GM23248 (cell line): Measurements from ENCODE around the gene GINS2. TPM values are rescaled to one million over a fixed set of nuclear protein-coding genes. Genes with fewer than 3 reads are reported as not detected.

ENCODE experiments used
- DNase-seq: peaks from one replicate; pipeline ENCODE4 v3.0.0-alpha.2; 2015
- H2AFZ ChIP-seq: fragments of 200-600 bp; sonication (generic); 2 replicates; pipeline ENCODE4 v1.6.1; 2016; ENCODE audit warnings: antibody characterized with exemption
- H3F3A ChIP-seq: fragments of 200-600 bp; sonication (generic); 2 replicates; pipeline ENCODE4 v1.6.1; 2016; ENCODE audit warnings: mild to moderate bottlenecking, antibody characterized with exemption, mixed run types; ENCODE audit not compliant: insufficient read depth
- H3K27ac ChIP-seq: fragments of 200-600 bp; sonication (generic); 2 replicates; pipeline ENCODE4 v1.5.1; 2016; ENCODE audit warnings: mild to moderate bottlenecking
- H3K27me3 ChIP-seq: fragments of 200-600 bp; sonication (generic); replicated peaks from 2 replicates; pipeline ENCODE4 v1.6.1; 2016; ENCODE audit warnings: mild to moderate bottlenecking; ENCODE audit not compliant: insufficient read depth
- H3K36me3 ChIP-seq: fragments of 200-600 bp; sonication (generic); 2 replicates; pipeline ENCODE4 v1.6.1; 2016; ENCODE audit warnings: low read depth, mild to moderate bottlenecking
- H3K4me1 ChIP-seq: fragments of 200-600 bp; sonication (generic); 2 replicates; pipeline ENCODE4 v1.6.1; 2016; ENCODE audit warnings: mild to moderate bottlenecking; ENCODE audit not compliant: insufficient read depth
- H3K4me2 ChIP-seq: fragments of 200-600 bp; sonication (generic); one replicate; pipeline ENCODE4 v1.6.1; 2016; ENCODE audit warnings: mild to moderate bottlenecking; ENCODE audit not compliant: unreplicated experiment
- H3K4me3 ChIP-seq: fragments of 200-600 bp; sonication (generic); 2 replicates; pipeline ENCODE4 v1.5.1; 2016; ENCODE audit warnings: mild to moderate bottlenecking
- H3K79me2 ChIP-seq: fragments of 200-600 bp; sonication (generic); 2 replicates; pipeline ENCODE4 v1.6.1; 2016; ENCODE audit warnings: mild to moderate bottlenecking; ENCODE audit not compliant: insufficient read depth
- H3K9ac ChIP-seq: fragments of 200-600 bp; sonication (generic); 2 replicates; pipeline ENCODE4 v1.6.1; 2016; ENCODE audit warnings: mild to moderate bottlenecking
- H3K9me2 ChIP-seq: fragments of 200-600 bp; sonication (generic); 2 replicates; pipeline ENCODE4 v1.6.1; 2016; ENCODE audit warnings: mixed run types, mild to moderate bottlenecking, moderate library complexity; ENCODE audit not compliant: insufficient read depth
- H3K9me3 ChIP-seq: fragments of 200-600 bp; sonication (generic); one replicate; pipeline ENCODE4 v1.6.1; 2017; ENCODE audit warnings: low read depth
- H4K20me1 ChIP-seq: fragments of 200-600 bp; sonication (generic); 2 replicates; pipeline ENCODE4 v1.6.0; 2016; ENCODE audit not compliant: insufficient read depth
- EZH2 ChIP-seq: fragments of 200-600 bp; sonication (generic); IDR thresholded peaks from 2 replicates; pipeline ENCODE4 v1.6.1; 2018; ENCODE audit warnings: antibody characterized with exemption, mild to moderate bottlenecking; ENCODE audit not compliant: insufficient read depth, poor library complexity, severe bottlenecking
- EZH2phosphoT487 ChIP-seq: fragments of 200-600 bp; sonication (generic); IDR thresholded peaks from 2 replicates; pipeline ENCODE4 v1.6.1; 2018; ENCODE audit warnings: antibody characterized with exemption, moderate library complexity, mild to moderate bottlenecking, low read depth; ENCODE audit not compliant: insufficient read depth
- WGBS, 2 experiments: methylation state at CpG; one replicate each; pipeline ENCODE4 v1.1.6; 2015 to 2017; ENCODE audit warnings: low lambda C conversion rate in 2 of 2, low coverage in 1 of 2; ENCODE audit errors: missing lambda C conversion rate in 2 of 2; 5-methylcytosine and 5-hydroxymethylcytosine counted together
- in situ Hi-C: fragments of 300-500 bp; cut with MboI; formaldehyde crosslinking; loops from 2 replicates; pipeline ENCODE4 v1.15.0; 2020
- polyA plus RNA-seq: library from polyadenylated mRNA; unstranded; fragments of >200 nt; fragmentation: Nextera tagmentation; extraction: Ambion mirVana; gene quantifications from 2 replicates; pipeline ENCODE4 v1.2.1, GENCODE V29; 2016
- total RNA-seq: library from RNA; depleted of rRNA; stranded (reverse); fragments of >200 nt; shearing (Covaris generic); gene quantifications from 2 replicates; pipeline ENCODE4 v1.2.3, GENCODE V29; 2014

Gene GINS2
- total and polyA plus RNA-seq, 2 experiments from 2014 or later, result 8.9 to 9.9 TPM

- Histone ChIP-seq H3K27ac (no peak overlapping the region), H3K4me2 (no peak overlapping the region), H3K9me3 (no peaks in the 10 kb centered on the region), H3K9me2 (no peaks in the 10 kb centered on the region), H4K20me1 (no peaks in the 10 kb centered on the region; the same call in 1 of the 2 replicates), H3K4me3 (no peak overlapping the region), H3K4me1 (0 out of 2 replicates have a peak, but pooled peaks cover 3% of the 10 kb centered on the region), H3K9ac (no peak overlapping the region), H3K79me2 (peaks cover 93% of the 10 kb centered on the region), H3F3A (no peaks in the 10 kb centered on the region), H3K36me3 (no peaks in the 10 kb centered on the region), H2AFZ (no peak overlapping the region), H3K27me3 (no peaks in the 10 kb centered on the region)
- no peak for DNase-seq
- WGBS, 2 experiments, result 78 to 79% methylated on average over 25 to 26 of the region's 26 CpGs
- no peak for TF ChIP-seq EZH2phosphoT487
- no peak for TF ChIP-seq EZH2
- in situ Hi-C loops, result no loop called here
These were observed 49.9 kb downstream of the GINS2 start for GRCh38 chr16:85638695-85639409.

DNA sequence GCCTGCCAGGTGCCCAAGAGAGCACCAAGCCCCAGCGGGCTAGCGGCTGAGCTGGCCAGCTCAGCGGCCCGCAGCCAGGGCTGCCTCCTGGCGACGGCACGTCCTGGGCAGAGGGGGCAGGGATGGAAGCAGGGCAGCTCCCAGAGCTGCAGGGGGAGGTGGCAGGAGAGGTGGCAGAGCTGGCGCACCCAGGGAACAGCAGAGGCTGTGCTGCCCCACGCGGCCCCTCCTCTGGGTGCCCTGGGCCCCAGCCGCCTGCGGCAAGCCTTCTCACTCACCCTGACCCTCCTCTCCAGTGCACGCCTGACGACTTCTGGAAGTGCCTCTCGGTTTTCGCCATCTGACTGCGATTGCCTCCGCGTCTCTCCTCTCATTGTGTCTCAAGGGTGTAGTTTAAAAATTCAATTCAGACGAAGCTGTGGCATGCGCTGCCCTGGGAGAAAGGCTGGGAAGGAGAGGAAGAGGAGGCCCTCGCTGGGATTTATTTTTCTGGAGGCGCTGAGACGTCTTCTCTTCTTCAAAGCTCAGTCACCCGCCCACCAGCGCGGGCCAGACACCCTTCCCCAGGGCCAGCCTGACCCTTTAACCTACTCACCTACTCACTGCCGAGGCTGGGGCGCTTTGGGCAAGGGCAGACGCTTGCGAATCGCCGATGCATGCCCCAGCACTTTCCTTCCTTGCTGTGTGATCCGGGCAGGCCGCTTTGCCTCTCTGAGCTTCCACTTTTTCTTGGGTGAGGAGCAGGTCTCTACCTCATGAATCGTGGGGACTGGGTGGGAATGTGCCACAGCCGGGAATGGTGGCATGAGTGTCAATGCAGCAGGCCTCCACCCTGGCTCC, 50.7 kb downstream of the GINS2 start:
- TF ChIP-seq EZH2, result no peak
- no peak for TF ChIP-seq EZH2phosphoT487
- 0 out of 2 replicates have a peak, but pooled peaks cover 3% of the 10 kb centered on the region for H3K4me1 ChIP-seq
- WGBS, 2 experiments, result 90 to 93% methylated on average over 32 to 37 of the region's 37 CpGs
- H3K27me3 ChIP-seq, result no peaks in the 10 kb centered on the region
- no peak overlapping the region for H3K9ac ChIP-seq
- H2AFZ ChIP-seq, result no peak overlapping the region
- no peaks in the 10 kb centered on the region; the same call in 1 of the 2 replicates for H4K20me1 ChIP-seq
- H3K79me2 ChIP-seq, result peaks cover 94% of the 10 kb centered on the region
- H3F3A ChIP-seq, result no peaks in the 10 kb centered on the region
- no peak overlapping the region for H3K4me3 ChIP-seq
- no peaks in the 10 kb centered on the region for H3K9me2 ChIP-seq
- in situ Hi-C loops, result no loop called here
- no peak overlapping the region for H3K27ac ChIP-seq
- no peak overlapping the region for H3K4me2 ChIP-seq
- H3K36me3 ChIP-seq, result no peaks in the 10 kb centered on the region
- no peak for DNase-seq
- H3K9me3 ChIP-seq, result no peaks in the 10 kb centered on the region

GRCh38 chr16:85637061-85637807, 51.5 kb downstream of the GINS2 start:
- no peaks in the 10 kb centered on the region for H3K9me3 ChIP-seq
- H3K27me3 ChIP-seq, result no peaks in the 10 kb centered on the region
- WGBS, 2 experiments, result 95% methylated on average over 35 to 36 of the region's 36 CpGs
- in situ Hi-C loops, result no loop called here
- H3K4me1 ChIP-seq, result 0 out of 2 replicates have a peak, but pooled peaks cover 3% of the 10 kb centered on the region
- no peaks in the 10 kb centered on the region for H3K36me3 ChIP-seq
- no peak overlapping the region for H3K9ac ChIP-seq
- H3K4me3 ChIP-seq, result no peak overlapping the region
- H3F3A ChIP-seq, result no peaks in the 10 kb centered on the region
- peaks cover 94% of the 10 kb centered on the region for H3K79me2 ChIP-seq
- no peak overlapping the region for H3K4me2 ChIP-seq
- H3K9me2 ChIP-seq, result no peaks in the 10 kb centered on the region
- no peak for TF ChIP-seq EZH2
- TF ChIP-seq EZH2phosphoT487, result no peak
- no peak overlapping the region for H2AFZ ChIP-seq
- no peak overlapping the region for H3K27ac ChIP-seq
- DNase-seq, result no peak
- H4K20me1 ChIP-seq, result no peaks in the 10 kb centered on the region; the same call in 1 of the 2 replicates

DNA sequence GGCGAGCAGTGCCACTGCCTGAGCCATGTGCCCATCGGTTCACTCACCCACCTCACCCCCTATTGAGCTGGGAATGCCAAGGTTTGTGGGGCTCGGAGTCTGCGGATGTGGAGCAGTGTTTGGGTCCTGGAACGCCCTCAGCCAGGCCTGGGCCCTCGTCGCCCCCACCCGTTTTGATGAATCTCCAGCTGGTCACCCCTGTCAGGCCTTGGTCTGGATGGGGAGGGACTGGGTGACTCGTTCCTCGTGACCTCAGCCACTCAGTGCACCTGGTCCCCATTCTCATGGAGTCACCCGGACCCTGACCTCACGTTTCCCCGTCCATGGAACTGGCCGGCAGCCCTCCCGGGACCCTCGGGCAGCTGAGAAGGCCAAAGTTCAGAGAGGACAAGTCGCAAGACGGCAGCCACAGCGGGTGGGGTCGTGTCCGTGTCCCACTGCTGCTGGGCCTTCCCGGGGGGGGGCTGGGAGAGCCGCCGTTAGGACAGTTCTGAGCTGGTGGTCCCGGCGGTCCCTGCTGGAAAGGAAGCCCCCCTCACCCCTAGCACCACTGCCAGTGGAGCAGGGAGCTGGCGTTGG, 52.4 kb downstream of the GINS2 start:
- no peak overlapping the region for H3K4me3 ChIP-seq
- no peak overlapping the region for H3K4me2 ChIP-seq
- H3F3A ChIP-seq, result no peaks in the 10 kb centered on the region
- H3K27me3 ChIP-seq, result no peaks in the 10 kb centered on the region
- TF ChIP-seq EZH2 (no peak), EZH2phosphoT487 (no peak)
- 0 out of 2 replicates have a peak, but pooled peaks cover 3% of the 10 kb centered on the region for H3K4me1 ChIP-seq
- H3K27ac ChIP-seq, result no peak overlapping the region
- WGBS, 2 experiments, result 92 to 94% methylated on average over 26 to 27 of the region's 27 CpGs
- H2AFZ ChIP-seq, result no peak overlapping the region
- H3K9me2 ChIP-seq, result no peaks in the 10 kb centered on the region
- DNase-seq, result no peak
- no peaks in the 10 kb centered on the region for H3K9me3 ChIP-seq
- no peaks in the 10 kb centered on the region for H3K36me3 ChIP-seq
- in situ Hi-C loops, result no loop called here
- peaks cover 94% of the 10 kb centered on the region for H3K79me2 ChIP-seq
- no peak overlapping the region for H3K9ac ChIP-seq
- no peaks in the 10 kb centered on the region; the same call in 1 of the 2 replicates for H4K20me1 ChIP-seq
